ENCODE measurements around the gene DR1.
"Not testable (repeated sequence)": the region's sequence is repeated elsewhere in the genome, so short reads cannot be mapped to it uniquely, and the experiment has no call there.

Gene DR1

DNA sequence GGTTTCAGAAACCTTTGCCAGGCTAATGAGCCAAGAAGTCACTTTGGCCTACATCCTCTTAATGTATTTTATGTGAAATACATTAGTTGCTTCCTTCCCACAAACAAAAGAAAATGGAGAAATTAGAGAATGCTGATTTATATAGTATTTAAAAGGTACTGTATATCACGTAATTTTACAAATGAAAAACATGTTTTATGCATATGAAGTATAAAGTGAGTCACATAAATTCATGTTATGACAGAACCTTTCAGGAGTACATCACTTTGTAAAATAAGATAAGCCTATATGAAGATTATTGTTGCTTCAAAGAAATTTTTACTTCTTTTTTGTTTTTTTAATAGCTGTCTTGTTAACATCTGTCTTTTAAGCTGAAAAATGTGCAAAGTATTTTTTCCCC, 4.6 kb downstream of the DR1 start:
- no peak for DNase-seq (ENCODE audit: low read depth in 1 of 2, low spot score in 1 of 2)
- no peak overlapping the region for H3K27ac ChIP-seq (replicated peaks)

GRCh38 chr1:93350875-93351274, 5.2 kb downstream of the DR1 start:
- Histone ChIP-seq H3K4me3 (replicated peaks; ENCODE audit: insufficient read depth, low read length) (no peak overlapping the region), H3K27me3 (ENCODE audit: insufficient read depth, poor library complexity, severe bottlenecking) (no peaks in the 10 kb centered on the region), H3K27ac (replicated peaks) (no peak overlapping the region)
- TF ChIP-seq CTCF (IDR thresholded peaks at IDR 0.05; ENCODE audit: insufficient read depth, low read length) (no peak), SPI1 (IDR thresholded peaks at IDR 0.05; ENCODE audit: borderline replicate concordance, low read depth) (no peak), GABPA (IDR thresholded peaks at IDR 0.05; ENCODE audit: low read depth) (no peak), POLR2AphosphoS5 (IDR thresholded peaks at IDR 0.05; ENCODE audit: low read depth) (no peak)
- TF ChIP-seq, protein P1, sequence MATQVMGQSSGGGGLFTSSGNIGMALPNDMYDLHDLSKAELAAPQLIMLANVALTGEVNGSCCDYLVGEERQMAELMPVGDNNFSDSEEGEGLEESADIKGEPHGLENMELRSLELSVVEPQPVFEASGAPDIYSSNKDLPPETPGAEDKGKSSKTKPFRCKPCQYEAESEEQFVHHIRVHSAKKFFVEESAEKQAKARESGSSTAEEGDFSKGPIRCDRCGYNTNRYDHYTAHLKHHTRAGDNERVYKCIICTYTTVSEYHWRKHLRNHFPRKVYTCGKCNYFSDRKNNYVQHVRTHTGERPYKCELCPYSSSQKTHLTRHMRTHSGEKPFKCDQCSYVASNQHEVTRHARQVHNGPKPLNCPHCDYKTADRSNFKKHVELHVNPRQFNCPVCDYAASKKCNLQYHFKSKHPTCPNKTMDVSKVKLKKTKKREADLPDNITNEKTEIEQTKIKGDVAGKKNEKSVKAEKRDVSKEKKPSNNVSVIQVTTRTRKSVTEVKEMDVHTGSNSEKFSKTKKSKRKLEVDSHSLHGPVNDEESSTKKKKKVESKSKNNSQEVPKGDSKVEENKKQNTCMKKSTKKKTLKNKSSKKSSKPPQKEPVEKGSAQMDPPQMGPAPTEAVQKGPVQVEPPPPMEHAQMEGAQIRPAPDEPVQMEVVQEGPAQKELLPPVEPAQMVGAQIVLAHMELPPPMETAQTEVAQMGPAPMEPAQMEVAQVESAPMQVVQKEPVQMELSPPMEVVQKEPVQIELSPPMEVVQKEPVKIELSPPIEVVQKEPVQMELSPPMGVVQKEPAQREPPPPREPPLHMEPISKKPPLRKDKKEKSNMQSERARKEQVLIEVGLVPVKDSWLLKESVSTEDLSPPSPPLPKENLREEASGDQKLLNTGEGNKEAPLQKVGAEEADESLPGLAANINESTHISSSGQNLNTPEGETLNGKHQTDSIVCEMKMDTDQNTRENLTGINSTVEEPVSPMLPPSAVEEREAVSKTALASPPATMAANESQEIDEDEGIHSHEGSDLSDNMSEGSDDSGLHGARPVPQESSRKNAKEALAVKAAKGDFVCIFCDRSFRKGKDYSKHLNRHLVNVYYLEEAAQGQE (IDR thresholded peaks at IDR 0.05; ENCODE audit: insufficient replicate concordance, low read depth), result no peak
- DNase-seq (ENCODE audit: low read depth in 1 of 2, low spot score in 1 of 2), result no peak

More for the DNA sequence above, 4.6 kb downstream of the DR1 start:
- 0 out of 2 replicates have a peak overlapping the region, but pooled peaks have one; percentile 1 for H3K4me3 ChIP-seq (replicated peaks; ENCODE audit: insufficient read depth, low read length)
- H3K27me3 ChIP-seq (ENCODE audit: insufficient read depth, poor library complexity, severe bottlenecking), result no peaks in the 10 kb centered on the region
- TF ChIP-seq POLR2AphosphoS5 (IDR thresholded peaks at IDR 0.05; ENCODE audit: low read depth) (no peak), SPI1 (IDR thresholded peaks at IDR 0.05; ENCODE audit: borderline replicate concordance, low read depth) (no peak), GABPA (IDR thresholded peaks at IDR 0.05; ENCODE audit: low read depth) (no peak), CTCF (IDR thresholded peaks at IDR 0.05; ENCODE audit: insufficient read depth, low read length) (no peak)
- TF ChIP-seq, protein P1 (IDR thresholded peaks at IDR 0.05; ENCODE audit: insufficient replicate concordance, low read depth), result no peak

- DNase-seq (ENCODE audit: low read depth in 1 of 2, low spot score in 1 of 2); H3K4me3 ChIP-seq (replicated peaks; ENCODE audit: insufficient read depth, low read length); H3K27ac ChIP-seq (replicated peaks); H3K27me3 ChIP-seq (ENCODE audit: insufficient read depth, poor library complexity, severe bottlenecking): not testable (repeated sequence)
Measured at GRCh38 chr1:93351346-93351745, 5.6 kb downstream of the DR1 start.

DNA sequence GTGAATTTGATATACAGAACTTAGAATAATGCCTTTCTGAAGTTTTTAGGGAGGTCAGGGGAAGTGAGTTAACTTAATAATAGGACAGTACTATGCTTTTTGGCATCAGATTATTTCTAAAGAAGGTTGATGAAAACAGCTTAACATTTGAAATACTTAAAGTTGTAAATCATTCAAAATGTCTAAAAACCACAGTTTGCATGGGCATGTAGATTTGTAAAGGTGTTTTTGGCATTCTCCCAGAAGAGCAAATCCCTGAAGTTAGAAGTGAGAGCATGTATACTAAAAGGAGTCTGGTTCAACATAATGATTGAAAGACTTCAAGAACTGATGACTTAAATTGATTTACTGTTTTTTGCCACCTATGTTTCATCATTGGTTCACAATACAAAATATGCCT, 6.7 kb downstream of the DR1 start:
- Histone ChIP-seq H3K27ac (replicated peaks) (no peak overlapping the region), H3K27me3 (ENCODE audit: insufficient read depth, poor library complexity, severe bottlenecking) (no peaks in the 10 kb centered on the region), H3K4me3 (replicated peaks; ENCODE audit: insufficient read depth, low read length) (no peak overlapping the region)
- DNase-seq (ENCODE audit: low read depth in 1 of 2, low spot score in 1 of 2), result no peak
- no peak for TF ChIP-seq CTCF (IDR thresholded peaks at IDR 0.05; ENCODE audit: insufficient read depth, low read length)
- TF ChIP-seq POLR2AphosphoS5 (IDR thresholded peaks at IDR 0.05; ENCODE audit: low read depth), result no peak
